Sigmoid colon (tissue), 4 donors: ENCODE results near the gene APOC1.

ENCODE experiments used
- EP300 ChIP-seq, 4 donors: sonication (generic); formaldehyde crosslinking; IDR thresholded peaks; one replicate each; pipeline ENCODE4 v1.6.1; 2017; ENCODE audit warnings: antibody characterized with exemption in 4 of 4
- POLR2A ChIP-seq, 2 donors: fragments of 450-650 bp; IDR thresholded peaks; one replicate each; pipeline ENCODE4 v1.6.1; 2016; ENCODE audit warnings: antibody characterized with exemption in 2 of 2, mild to moderate bottlenecking in 2 of 2, moderate library complexity in 2 of 2
- TF ChIP-seq, protein P1 (sequence below), 4 experiments: fragments of 450-650 bp in 3 of 4; fragments of 200-600 bp in 1 of 4; IDR thresholded peaks; one replicate each; pipeline ENCODE4 v1.5.1; 2016 to 2019; ENCODE audit warnings: antibody characterized with exemption in 4 of 4, mild to moderate bottlenecking in 3 of 4, moderate library complexity in 2 of 4

DNA sequence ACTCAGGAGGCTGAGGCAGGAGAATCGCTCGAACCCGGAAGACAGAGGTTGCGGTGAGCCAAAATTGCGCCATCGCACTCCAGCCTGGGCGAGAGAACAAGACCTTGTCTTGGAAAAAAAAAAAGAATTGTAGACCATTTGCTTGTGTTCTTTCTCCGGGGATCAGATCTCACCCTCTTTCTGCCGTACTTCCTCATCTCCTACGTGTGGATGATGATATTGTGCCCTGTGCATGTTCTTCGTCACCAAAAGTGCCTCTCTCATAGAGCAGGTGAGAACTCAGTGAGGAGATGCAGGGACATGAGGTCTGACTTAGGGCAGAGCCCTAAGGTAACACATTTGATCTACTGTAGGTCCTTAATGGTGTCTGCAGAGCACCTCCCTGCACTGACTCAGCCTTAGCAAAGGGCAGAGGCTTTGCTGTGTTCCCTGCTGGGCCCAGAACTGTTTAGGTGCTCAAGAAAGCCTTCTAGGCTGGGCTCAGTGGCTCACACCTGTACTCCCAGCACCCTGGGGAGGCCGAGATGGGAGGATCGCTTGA lies 32.7 kb downstream of the APOC1 start:
- TF ChIP-seq, protein P1, sequence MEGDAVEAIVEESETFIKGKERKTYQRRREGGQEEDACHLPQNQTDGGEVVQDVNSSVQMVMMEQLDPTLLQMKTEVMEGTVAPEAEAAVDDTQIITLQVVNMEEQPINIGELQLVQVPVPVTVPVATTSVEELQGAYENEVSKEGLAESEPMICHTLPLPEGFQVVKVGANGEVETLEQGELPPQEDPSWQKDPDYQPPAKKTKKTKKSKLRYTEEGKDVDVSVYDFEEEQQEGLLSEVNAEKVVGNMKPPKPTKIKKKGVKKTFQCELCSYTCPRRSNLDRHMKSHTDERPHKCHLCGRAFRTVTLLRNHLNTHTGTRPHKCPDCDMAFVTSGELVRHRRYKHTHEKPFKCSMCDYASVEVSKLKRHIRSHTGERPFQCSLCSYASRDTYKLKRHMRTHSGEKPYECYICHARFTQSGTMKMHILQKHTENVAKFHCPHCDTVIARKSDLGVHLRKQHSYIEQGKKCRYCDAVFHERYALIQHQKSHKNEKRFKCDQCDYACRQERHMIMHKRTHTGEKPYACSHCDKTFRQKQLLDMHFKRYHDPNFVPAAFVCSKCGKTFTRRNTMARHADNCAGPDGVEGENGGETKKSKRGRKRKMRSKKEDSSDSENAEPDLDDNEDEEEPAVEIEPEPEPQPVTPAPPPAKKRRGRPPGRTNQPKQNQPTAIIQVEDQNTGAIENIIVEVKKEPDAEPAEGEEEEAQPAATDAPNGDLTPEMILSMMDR (IDR thresholded peaks at IDR 0.05), result no peak
- TF ChIP-seq POLR2A (IDR thresholded peaks at IDR 0.05) (no peak), EP300 (IDR thresholded peaks at IDR 0.05) (no peak)
